Glutamatergic neuron (in vitro differentiated cells): ENCODE data around the gene C19orf85. TPM values are rescaled to one million over a fixed set of nuclear protein-coding genes. Genes with fewer than 3 reads are reported as not detected.
A peak's percentile ranks its signal among the peaks of the same experiment; 100 is the strongest.

Experiments
- DNase-seq: peaks from one replicate; pipeline ENCODE4 v3.0.0; 2022
- H3K27ac Mint-ChIP-seq: one replicate; pipeline ENCODE4 v1.8.0; 2020; ENCODE audit warnings: mild to moderate bottlenecking, mixed read lengths, inconsistent platforms; ENCODE audit not compliant: unreplicated experiment
- H3K27me3 Mint-ChIP-seq: one replicate; pipeline ENCODE4 v1.8.0; 2020; ENCODE audit warnings: mild to moderate bottlenecking, moderate library complexity, mixed read lengths, inconsistent platforms; ENCODE audit not compliant: unreplicated experiment
- H3K36me3 Mint-ChIP-seq: one replicate; pipeline ENCODE4 v1.8.0; 2020; ENCODE audit warnings: mild to moderate bottlenecking, mixed read lengths, inconsistent platforms; ENCODE audit not compliant: unreplicated experiment
- H3K4me1 Mint-ChIP-seq: one replicate; pipeline ENCODE4 v1.8.0; 2020; ENCODE audit warnings: mild to moderate bottlenecking, low read depth, mixed read lengths, inconsistent platforms; ENCODE audit not compliant: unreplicated experiment
- H3K4me3 Mint-ChIP-seq: one replicate; pipeline ENCODE4 v1.8.0; 2020; ENCODE audit warnings: mild to moderate bottlenecking, mixed read lengths, inconsistent platforms; ENCODE audit not compliant: unreplicated experiment
- H3K9me3 Mint-ChIP-seq: one replicate; pipeline ENCODE4 v1.8.0; 2020; ENCODE audit warnings: mild to moderate bottlenecking, moderate library complexity, mixed read lengths, inconsistent platforms; ENCODE audit not compliant: unreplicated experiment
- total RNA-seq: library from RNA; stranded (reverse); fragmentation: NEBNext Ultra II Directional; extraction: Animal tissue kit (Norgen Biotek cat#: 25700); gene quantifications from one replicate; pipeline ENCODE4 v1.2.1, GENCODE V29; 2021; ENCODE audit not compliant: unreplicated experiment
- TF ChIP-seq, protein P1 (sequence below): fragments of 200-600 bp; sonication (generic); IDR thresholded peaks from one replicate; pipeline ENCODE4 v1.5.0; 2021; ENCODE audit not compliant: partially characterized antibody, unreplicated experiment

C19orf85 gene
- total RNA-seq, 1 donor from 2014 or later = not detected

DNA sequence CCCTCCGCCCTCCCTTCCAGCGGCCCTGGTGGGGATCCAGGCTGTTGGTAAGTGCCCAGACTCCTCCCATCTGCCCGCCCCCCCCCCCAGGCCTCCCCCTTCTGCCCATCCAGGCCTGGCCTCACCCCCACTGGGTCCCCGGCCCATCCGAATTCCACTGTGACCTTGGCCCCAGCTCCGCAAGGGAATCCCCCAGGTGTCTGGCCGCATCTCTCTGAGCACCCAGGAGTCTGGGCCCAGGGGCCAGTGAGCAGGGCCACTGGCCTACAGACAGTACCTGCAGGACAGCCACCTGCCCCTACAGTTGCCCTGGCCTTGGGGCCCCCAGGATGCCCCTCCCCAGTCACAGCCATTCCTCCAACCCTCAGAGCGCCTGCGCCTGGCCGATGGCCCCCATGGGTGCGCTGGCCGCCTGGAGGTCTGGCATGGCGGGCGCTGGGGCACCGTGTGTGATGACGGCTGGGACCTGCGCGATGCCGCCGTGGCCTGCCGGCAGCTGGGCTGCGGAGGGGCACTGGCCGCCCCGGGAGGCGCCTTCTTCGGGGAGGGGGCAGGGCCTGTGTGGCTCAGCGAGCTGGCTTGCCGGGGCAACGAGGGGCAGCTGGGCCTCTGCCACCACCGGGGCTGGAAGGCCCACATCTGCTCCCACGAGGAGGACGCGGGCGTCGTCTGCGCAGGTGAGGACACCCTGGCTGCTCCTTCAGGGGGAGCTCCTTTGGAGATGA lies 24.6 kb upstream of the C19orf85 start:
- H3K36me3 Mint-ChIP-seq = no peaks in the 10 kb centered on the region
- TF ChIP-seq, protein P1, sequence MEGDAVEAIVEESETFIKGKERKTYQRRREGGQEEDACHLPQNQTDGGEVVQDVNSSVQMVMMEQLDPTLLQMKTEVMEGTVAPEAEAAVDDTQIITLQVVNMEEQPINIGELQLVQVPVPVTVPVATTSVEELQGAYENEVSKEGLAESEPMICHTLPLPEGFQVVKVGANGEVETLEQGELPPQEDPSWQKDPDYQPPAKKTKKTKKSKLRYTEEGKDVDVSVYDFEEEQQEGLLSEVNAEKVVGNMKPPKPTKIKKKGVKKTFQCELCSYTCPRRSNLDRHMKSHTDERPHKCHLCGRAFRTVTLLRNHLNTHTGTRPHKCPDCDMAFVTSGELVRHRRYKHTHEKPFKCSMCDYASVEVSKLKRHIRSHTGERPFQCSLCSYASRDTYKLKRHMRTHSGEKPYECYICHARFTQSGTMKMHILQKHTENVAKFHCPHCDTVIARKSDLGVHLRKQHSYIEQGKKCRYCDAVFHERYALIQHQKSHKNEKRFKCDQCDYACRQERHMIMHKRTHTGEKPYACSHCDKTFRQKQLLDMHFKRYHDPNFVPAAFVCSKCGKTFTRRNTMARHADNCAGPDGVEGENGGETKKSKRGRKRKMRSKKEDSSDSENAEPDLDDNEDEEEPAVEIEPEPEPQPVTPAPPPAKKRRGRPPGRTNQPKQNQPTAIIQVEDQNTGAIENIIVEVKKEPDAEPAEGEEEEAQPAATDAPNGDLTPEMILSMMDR = no peak
- peaks cover 10% of the 10 kb centered on the region for H3K4me1 Mint-ChIP-seq
- no peak overlapping the region for H3K4me3 Mint-ChIP-seq
- peaks cover 15% of the 10 kb centered on the region for H3K27me3 Mint-ChIP-seq
- H3K27ac Mint-ChIP-seq = no peak overlapping the region
- H3K9me3 Mint-ChIP-seq = peaks cover 8% of the 10 kb centered on the region
- peak; percentile 51 for DNase-seq

GRCh38 chr19:55487924-55488687 lies 23.6 kb upstream of the C19orf85 start, which contains the start of gene SSC5D:
Gene SSC5D (plus strand): TSS chr19:55488436. CDS start chr19:55488590, 154 bp downstream.
- H3K4me3 Mint-ChIP-seq = peak within 1 kb of the TSS; percentile 82
- TF ChIP-seq, protein P1 = no peak
- no peaks in the 10 kb centered on the region for H3K36me3 Mint-ChIP-seq
- peak; percentile 66 for DNase-seq
- peaks cover 10% of the 10 kb centered on the region for H3K4me1 Mint-ChIP-seq
- H3K9me3 Mint-ChIP-seq = peaks cover 8% of the 10 kb centered on the region
- H3K27ac Mint-ChIP-seq = peak within 1 kb of the TSS; percentile 94
- H3K27me3 Mint-ChIP-seq = peaks cover 15% of the 10 kb centered on the region

GRCh38 chr19:55486971-55487923 lies 22.7 kb upstream of the C19orf85 start:
- Mint-ChIP-seq H3K36me3 (no peaks in the 10 kb centered on the region), H3K27me3 (peaks cover 15% of the 10 kb centered on the region), H3K9me3 (peaks cover 7% of the 10 kb centered on the region), H3K4me3 (peak overlapping the region; percentile 82), H3K27ac (peak overlapping the region; percentile 94), H3K4me1 (peaks cover 10% of the 10 kb centered on the region)
- DNase-seq = peak; percentile 50
- TF ChIP-seq, protein P1 = no peak

GRCh38 chr19:55486043-55486970 lies 21.8 kb upstream of the C19orf85 start:
- H3K9me3 Mint-ChIP-seq = peaks cover 6% of the 10 kb centered on the region
- H3K4me3 Mint-ChIP-seq = peak overlapping the region; percentile 92
- peaks cover 10% of the 10 kb centered on the region for H3K4me1 Mint-ChIP-seq
- TF ChIP-seq, protein P1 = no peak
- no peak for DNase-seq
- H3K27me3 Mint-ChIP-seq = peaks cover 15% of the 10 kb centered on the region
- H3K27ac Mint-ChIP-seq = peak overlapping the region; percentile 94
- H3K36me3 Mint-ChIP-seq = no peaks in the 10 kb centered on the region
